HEK293T (cell line): ENCODE data around the gene LANCL3.
"Not testable (repeated sequence)": the region's sequence is repeated elsewhere in the genome, so short reads cannot be mapped to it uniquely, and the experiment has no call there.

ENCODE experiments used
- CTCF ChIA-PET: fragments of 350-600 bp; formaldehyde crosslinking; extraction: SDS; loops from one replicate; lab custom pipeline; 2021; ENCODE audit warnings: antibody characterized with exemption, inconsistent platforms; lab: Yijun Ruan, JAX
- POLR2A ChIA-PET: fragments of 350-600 bp; formaldehyde crosslinking; extraction: SDS; loops from one replicate; lab custom pipeline; 2020; ENCODE audit warnings: antibody characterized with exemption, inconsistent platforms; lab: Yijun Ruan, JAX
- DNase-seq: peaks from one replicate; pipeline ENCODE4 v3.0.0; 2012; ENCODE audit warnings: mixed read lengths; ENCODE audit errors: extremely low spot score
- ARNT ChIP-seq: fragments of 450-650 bp; IDR thresholded peaks from 2 replicates; pipeline ENCODE4 v1.6.1; 2017; ENCODE audit warnings: mild to moderate bottlenecking
- BHLHE40 ChIP-seq: fragments of 450-650 bp; IDR thresholded peaks from 2 replicates; pipeline ENCODE4 v1.6.1; 2016; ENCODE audit warnings: mild to moderate bottlenecking, moderate library complexity, borderline replicate concordance
- CTBP1 ChIP-seq: fragments of 450-650 bp; IDR thresholded peaks from 2 replicates; pipeline ENCODE4 v1.6.1; 2016; ENCODE audit warnings: borderline replicate concordance
- ELF4 ChIP-seq: fragments of 450-650 bp; IDR thresholded peaks from 2 replicates; pipeline ENCODE4 v1.6.1; 2017; ENCODE audit warnings: antibody characterized with exemption
- FOXA1 ChIP-seq: fragments of 450-650 bp; IDR thresholded peaks from 2 replicates; pipeline ENCODE4 v1.6.1; 2016; ENCODE audit warnings: mild to moderate bottlenecking
- FOXK2 ChIP-seq: fragments of 450-650 bp; IDR thresholded peaks from 2 replicates; pipeline ENCODE4 v1.6.1; 2016; ENCODE audit warnings: mild to moderate bottlenecking
- FOXM1 ChIP-seq: fragments of 450-650 bp; IDR thresholded peaks from 2 replicates; pipeline ENCODE4 v1.6.1; 2017; ENCODE audit warnings: mild to moderate bottlenecking, borderline replicate concordance
- HDGF ChIP-seq: fragments of 450-650 bp; IDR thresholded peaks from 2 replicates; pipeline ENCODE4 v1.6.1; 2017; ENCODE audit warnings: antibody characterized with exemption, borderline replicate concordance
- L3MBTL2 ChIP-seq: fragments of 450-650 bp; conservative IDR thresholded peaks from 2 replicates; pipeline ENCODE4 v1.6.1; 2016; ENCODE audit warnings: mild to moderate bottlenecking
- LEF1 ChIP-seq: fragments of 450-650 bp; IDR thresholded peaks from 2 replicates; pipeline ENCODE4 v1.6.1; 2017; ENCODE audit warnings: mild to moderate bottlenecking, borderline replicate concordance
- NFRKB ChIP-seq: fragments of 450-650 bp; IDR thresholded peaks from 2 replicates; pipeline ENCODE4 v1.6.1; 2016; ENCODE audit warnings: mild to moderate bottlenecking, moderate library complexity
- SP1 ChIP-seq: fragments of 450-650 bp; IDR thresholded peaks from 2 replicates; pipeline ENCODE4 v1.6.1; 2017
- SUZ12 ChIP-seq: fragments of 450-650 bp; IDR thresholded peaks from 2 replicates; pipeline ENCODE4 v1.6.1; 2016; ENCODE audit warnings: mild to moderate bottlenecking
- TARDBP ChIP-seq: fragments of 450-650 bp; IDR thresholded peaks from 2 replicates; pipeline ENCODE4 v1.6.1; 2016
- ZNF384 ChIP-seq: fragments of 450-650 bp; IDR thresholded peaks from 2 replicates; pipeline ENCODE4 v1.6.1; 2016
- TF ChIP-seq, protein P1 (sequence below): fragments of 450-650 bp; IDR thresholded peaks from 2 replicates; pipeline ENCODE4 v1.6.1; 2016

LANCL3 gene

DNA sequence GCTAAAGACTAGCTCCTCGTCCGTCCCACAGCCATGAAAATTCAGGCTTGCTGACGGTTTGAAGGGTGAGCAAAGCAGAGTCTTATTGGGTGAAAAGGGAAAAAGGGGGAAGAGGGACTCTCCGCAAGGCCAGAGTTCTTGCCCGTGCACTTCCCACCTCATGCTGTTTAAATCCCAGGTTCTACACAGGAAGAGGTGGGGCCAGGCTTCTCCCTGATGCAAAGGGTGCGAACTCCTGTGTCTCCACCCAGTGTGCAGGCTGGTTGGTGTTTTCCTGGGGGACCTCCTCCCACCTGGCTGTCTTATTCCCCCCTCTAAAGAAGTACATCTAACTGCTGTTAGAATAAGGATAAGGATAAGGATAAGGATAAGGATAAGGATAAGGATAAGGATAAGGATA, 18.0 kb upstream of the LANCL3 start:
- POLR2A ChIA-PET: no interaction called here
- DNase-seq: no peak
- TF ChIP-seq ELF4 (no peak), ZNF384 (no peak), FOXM1 (no peak), SUZ12 (no peak), FOXK2 (no peak), CTBP1 (no peak), TARDBP (no peak), BHLHE40 (no peak), NFRKB (no peak), ARNT (no peak), HDGF (no peak), SP1 (no peak), LEF1 (no peak), FOXA1 (no peak), L3MBTL2 (no peak)
- TF ChIP-seq, protein P1, sequence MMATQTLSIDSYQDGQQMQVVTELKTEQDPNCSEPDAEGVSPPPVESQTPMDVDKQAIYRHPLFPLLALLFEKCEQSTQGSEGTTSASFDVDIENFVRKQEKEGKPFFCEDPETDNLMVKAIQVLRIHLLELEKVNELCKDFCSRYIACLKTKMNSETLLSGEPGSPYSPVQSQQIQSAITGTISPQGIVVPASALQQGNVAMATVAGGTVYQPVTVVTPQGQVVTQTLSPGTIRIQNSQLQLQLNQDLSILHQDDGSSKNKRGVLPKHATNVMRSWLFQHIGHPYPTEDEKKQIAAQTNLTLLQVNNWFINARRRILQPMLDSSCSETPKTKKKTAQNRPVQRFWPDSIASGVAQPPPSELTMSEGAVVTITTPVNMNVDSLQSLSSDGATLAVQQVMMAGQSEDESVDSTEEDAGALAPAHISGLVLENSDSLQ: no peak
- CTCF ChIA-PET: no interaction called here

DNA sequence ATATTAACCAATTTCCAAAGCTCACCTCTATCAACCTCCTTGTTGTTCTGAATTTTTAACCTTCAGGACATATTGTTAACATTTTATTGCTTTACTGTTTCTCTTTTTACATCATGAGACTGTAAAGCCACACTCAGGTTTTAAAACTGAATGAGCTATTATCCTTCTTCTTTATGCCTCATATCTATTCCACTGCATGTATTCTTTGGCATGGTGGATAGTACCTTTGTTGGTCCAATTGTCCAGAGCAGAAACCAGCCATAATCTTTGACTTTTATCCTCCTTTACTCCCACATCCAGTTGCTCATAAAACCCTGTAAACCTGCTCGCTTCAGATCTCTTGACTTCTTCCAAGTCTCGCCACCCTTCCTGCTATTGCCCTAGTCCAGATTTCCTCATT, 6.2 kb upstream of the LANCL3 start:
- POLR2A ChIA-PET, DNase-seq: not testable (repeated sequence)

DNA sequence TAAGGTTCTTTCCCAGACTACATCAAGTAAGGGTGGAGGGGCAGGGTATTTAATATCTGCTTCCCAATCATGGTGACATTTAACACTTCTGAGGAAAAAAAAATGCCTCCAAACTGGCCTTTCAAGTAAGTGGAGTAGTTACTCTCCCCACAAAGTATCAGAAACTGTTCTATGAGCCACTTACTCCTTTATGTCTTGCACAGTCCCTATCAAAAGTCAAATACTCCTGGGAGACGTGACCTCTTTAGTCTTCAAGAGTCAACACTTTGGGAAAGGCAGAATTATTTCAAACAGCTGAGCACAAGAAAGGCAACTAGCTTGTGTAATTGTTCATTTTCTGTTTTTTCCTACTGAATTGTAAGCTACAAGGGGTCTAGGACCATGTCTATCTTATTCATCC, 1.1 kb upstream of the LANCL3 start:
- DNase-seq, CTCF ChIA-PET, POLR2A ChIA-PET: not testable (repeated sequence)

More for the DNA sequence above, 6.2 kb upstream of the LANCL3 start:
- CTCF ChIA-PET: not testable (repeated sequence)

DNA sequence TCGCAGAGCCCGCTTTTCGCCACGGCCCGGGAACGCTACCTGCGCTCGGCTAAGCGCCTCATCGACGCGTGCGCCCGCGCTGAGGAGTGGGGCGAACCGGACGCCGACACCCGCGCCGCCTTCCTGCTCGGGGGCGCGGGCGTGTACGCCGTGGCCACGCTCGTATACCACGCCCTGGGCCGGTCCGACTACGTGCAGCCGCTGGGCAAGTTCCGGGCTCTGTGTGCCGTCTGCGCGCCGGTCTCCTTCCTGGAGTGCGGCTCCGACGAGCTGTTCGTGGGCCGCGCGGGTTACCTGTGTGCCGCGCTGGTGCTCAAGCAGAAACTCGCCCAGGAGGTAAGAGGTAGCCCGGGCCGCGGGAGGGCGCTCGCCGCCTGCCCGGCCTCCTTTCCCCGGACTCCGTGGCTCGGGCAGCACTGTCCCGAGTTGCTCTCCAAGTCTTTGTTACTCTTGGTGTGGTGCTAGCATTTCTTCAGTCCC, 687 bp downstream of the LANCL3 start:
- peak; percentile 38 for DNase-seq
- CTCF ChIA-PET: interaction anchor here (0.7 kb wide), 1 partner anchor 282 kb away, joined by 5 read pairs; no protein-coding TSS in a partner anchor
- POLR2A ChIA-PET: not testable (repeated sequence)

DNA sequence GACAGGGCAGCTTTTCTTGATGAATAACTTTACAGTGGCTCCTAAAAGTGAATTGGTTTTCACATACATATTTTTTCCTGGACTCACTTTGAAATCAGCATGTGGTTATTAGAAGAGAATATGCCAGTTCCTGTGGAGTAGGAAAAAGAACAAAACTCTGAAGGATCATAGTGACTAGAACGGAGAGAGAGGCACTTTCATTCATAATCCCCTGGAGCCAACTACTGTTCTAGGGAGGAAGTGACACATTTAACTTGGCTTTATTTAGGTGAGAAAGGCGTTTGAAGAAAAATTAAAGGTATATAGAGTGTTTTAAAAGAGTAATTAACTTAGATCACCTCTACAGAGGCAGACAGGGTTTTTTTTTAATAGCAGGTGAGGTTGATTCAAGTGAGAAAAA, 1.7 kb downstream of the LANCL3 start:
- CTCF ChIA-PET: interaction anchor here (0.7 kb wide), 1 partner anchor 96 kb away, joined by 4 read pairs; no protein-coding TSS in a partner anchor
- POLR2A ChIA-PET, DNase-seq: not testable (repeated sequence)

DNA sequence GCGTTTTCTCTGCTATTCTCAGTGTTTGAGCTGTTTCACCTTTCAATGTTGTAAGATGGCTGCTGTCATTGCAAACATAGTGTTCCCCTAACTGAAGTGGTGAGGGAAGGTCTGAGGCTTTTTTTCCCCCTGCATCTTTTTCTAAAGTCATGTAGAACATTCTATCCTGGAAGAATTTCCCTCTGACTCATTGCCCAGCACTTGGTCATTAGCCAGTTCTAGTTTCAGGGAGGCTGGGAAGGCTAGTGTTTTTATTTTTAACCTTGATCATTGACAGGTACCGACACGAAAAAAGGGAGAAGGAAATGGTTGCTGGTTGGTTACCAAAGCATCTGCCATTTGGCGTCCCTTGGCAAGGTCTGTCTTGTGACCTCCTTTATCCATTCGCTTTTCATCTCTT, 6.6 kb downstream of the LANCL3 start:
- ChIA-PET POLR2A (no interaction called here), CTCF (no interaction called here)
- no peak for DNase-seq
- TF ChIP-seq SUZ12 (no peak), CTBP1 (no peak), SP1 (no peak), TARDBP (no peak), FOXA1 (no peak), LEF1 (no peak), BHLHE40 (no peak), FOXK2 (no peak), ELF4 (no peak), ZNF384 (no peak), ARNT (no peak)

DNA sequence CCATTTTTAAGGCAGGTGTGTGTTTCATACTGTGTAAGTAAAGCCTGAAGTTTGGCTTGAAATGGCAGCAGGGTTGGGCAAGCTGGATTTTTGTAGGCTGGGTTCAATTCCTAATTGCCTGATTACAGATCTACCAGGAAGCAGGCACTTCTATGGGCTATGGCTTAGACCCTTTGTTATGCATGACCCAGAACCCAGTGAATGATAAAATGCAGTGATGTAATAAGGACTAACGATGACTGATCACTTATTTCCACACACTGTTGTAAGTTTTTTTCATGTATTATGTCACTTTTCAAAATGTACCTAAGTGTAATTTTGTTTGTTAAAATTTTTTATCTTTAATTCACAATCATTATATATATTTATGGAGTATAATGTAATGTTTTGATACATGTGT, 8.6 kb downstream of the LANCL3 start:
- no peak for TF ChIP-seq ARNT
- TF ChIP-seq HDGF: no peak
- no peak for TF ChIP-seq SP1
- no peak for TF ChIP-seq SUZ12
- no peak for TF ChIP-seq BHLHE40
- no peak for TF ChIP-seq FOXM1
- no peak for TF ChIP-seq CTBP1
- TF ChIP-seq, protein P1: no peak
- no peak for TF ChIP-seq L3MBTL2
- TF ChIP-seq FOXK2: no peak
- no peak for TF ChIP-seq LEF1
- TF ChIP-seq ZNF384: no peak
- no peak for TF ChIP-seq ELF4
- TF ChIP-seq TARDBP: no peak
- no peak for TF ChIP-seq FOXA1
- no peak for TF ChIP-seq NFRKB
- CTCF ChIA-PET: no interaction called here
- no peak for DNase-seq
- POLR2A ChIA-PET: no interaction called here

DNA sequence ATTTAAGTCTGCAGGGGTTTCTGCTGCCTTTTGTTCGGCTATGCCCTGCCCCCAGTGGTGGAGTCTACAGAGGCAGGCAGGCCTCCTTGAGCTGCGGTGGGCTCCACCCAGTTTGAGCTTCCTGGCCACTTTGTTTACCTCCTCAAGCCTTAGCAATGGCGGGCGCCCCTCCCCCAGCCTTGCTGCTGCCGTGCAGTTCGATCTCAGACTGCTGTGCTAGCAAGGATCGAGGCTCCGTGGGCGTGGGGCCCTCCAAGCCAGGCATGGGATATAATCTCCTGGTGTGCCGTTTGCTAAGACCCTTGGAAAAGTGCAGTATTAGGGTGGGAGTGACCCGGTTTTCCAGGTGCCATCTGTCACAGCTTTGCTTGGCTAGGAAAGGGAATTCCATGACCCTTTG, 15.9 kb downstream of the LANCL3 start:
- DNase-seq, CTCF ChIA-PET, POLR2A ChIA-PET: not testable (repeated sequence)

DNA sequence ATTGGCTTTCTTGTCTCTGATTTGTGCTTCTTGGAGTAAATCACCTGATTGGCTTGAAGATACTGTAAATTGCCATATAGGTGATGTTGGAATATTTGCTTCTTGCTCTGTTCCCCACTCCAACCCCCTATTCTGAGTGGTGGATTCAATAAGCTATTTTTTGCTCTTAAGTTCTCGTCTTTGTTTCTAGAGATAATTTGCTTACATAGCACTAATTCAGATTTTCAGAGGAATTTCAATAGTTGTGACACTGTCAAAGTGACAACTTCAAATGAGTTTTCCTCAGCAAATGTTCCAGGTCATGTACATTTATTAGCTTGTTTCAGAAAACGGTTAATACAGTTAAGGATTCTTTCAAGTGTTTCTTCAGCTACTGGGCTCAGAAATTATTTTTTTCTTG, 18.6 kb downstream of the LANCL3 start:
- ChIA-PET CTCF (interaction anchor here (0.5 kb wide), 1 partner anchor 155 kb away, joined by 3 read pairs; no protein-coding TSS in a partner anchor), POLR2A (no interaction called here)
- TF ChIP-seq FOXM1: no peak
- no peak for TF ChIP-seq FOXK2
- TF ChIP-seq ELF4: no peak
- TF ChIP-seq BHLHE40: no peak
- no peak for TF ChIP-seq ARNT
- no peak for DNase-seq
